Activated CD8-positive, alpha-beta memory T cell treated with anti-CD3 and anti-CD28 coated beads, Interleukin-2, amount 10 ng/mL, durations not matched to agents 7 days and 5 days (primary cell): Measurements from ENCODE around the gene ACSL4. TPM values are rescaled to one million over a fixed set of nuclear protein-coding genes. Genes with fewer than 3 reads are reported as not detected.
"Not testable (repeated sequence)": the region's sequence is repeated elsewhere in the genome, so short reads cannot be mapped to it uniquely, and the experiment has no call there.

Experiments
- ATAC-seq: fragments of 150-1000 bp; cut with Tn5 transposase; one replicate; pipeline ENCODE4 v1.10.0; 2021; ENCODE audit warnings: moderate library complexity
- CTCF ChIA-PET: fragments of 350-600 bp; sonication (Branson Sonifier 250); formaldehyde crosslinking; loops from one replicate; lab custom pipeline; 2021; ENCODE audit warnings: antibody characterized with exemption; lab: Charles Lee
- DNase-seq: peaks from one replicate; pipeline ENCODE4 v3.0.0-alpha.2; 2020
- H3K27ac Mint-ChIP-seq: one replicate; pipeline ENCODE4 v1.8.0; 2021; ENCODE audit warnings: mild to moderate bottlenecking, mixed read lengths
- H3K27me3 Mint-ChIP-seq: one replicate; pipeline ENCODE4 v1.8.0; 2021; ENCODE audit warnings: mixed read lengths
- H3K36me3 Mint-ChIP-seq: one replicate; pipeline ENCODE4 v1.8.0; 2021; ENCODE audit warnings: mild to moderate bottlenecking, mixed read lengths
- H3K4me1 Mint-ChIP-seq: one replicate; pipeline ENCODE4 v1.8.0; 2021; ENCODE audit warnings: mixed read lengths
- H3K4me3 Mint-ChIP-seq: one replicate; pipeline ENCODE4 v1.8.0; 2021; ENCODE audit warnings: mild to moderate bottlenecking, moderate library complexity, mixed read lengths
- H3K9me3 Mint-ChIP-seq: one replicate; pipeline ENCODE4 v1.8.0; 2022; ENCODE audit warnings: low read depth, mixed read lengths
- total RNA-seq, 2 experiments: library from RNA; stranded (reverse); gene quantifications; one replicate each; pipeline ENCODE4 v1.2.3, GENCODE V29; 2021

ACSL4 gene
- total RNA-seq, 2 experiments from 2014 or later = 68.3 to 95.1 TPM

DNA sequence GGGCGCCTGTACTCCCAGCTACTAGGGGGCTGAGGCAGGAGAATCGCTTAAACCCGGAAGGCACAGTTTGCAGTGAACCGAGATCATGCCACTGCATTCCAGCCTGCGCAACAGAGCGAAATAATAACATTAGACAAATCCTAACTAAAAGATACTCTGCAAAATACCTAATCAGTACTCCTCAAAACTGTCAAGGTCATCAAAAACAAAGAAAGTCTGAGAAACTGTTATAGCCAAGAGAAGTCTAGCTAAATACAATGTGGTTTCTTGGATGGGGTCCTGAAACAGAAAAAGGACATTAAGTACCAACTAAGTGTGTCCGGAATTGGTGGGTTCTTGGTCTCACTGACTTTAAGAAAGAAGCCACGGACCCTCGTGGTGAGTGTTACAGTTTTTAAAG, 14.6 kb upstream of the ACSL4 start:
- CTCF ChIA-PET = no interaction called here
- no peaks in the 10 kb centered on the region for H3K9me3 Mint-ChIP-seq
- ATAC-seq (no peak), DNase-seq (no peak)
- no peaks in the 10 kb centered on the region for H3K27me3 Mint-ChIP-seq
- no peak overlapping the region for H3K4me3 Mint-ChIP-seq
- no peaks in the 10 kb centered on the region for H3K4me1 Mint-ChIP-seq
- H3K27ac Mint-ChIP-seq = no peak overlapping the region
- H3K36me3 Mint-ChIP-seq = no peaks in the 10 kb centered on the region

DNA sequence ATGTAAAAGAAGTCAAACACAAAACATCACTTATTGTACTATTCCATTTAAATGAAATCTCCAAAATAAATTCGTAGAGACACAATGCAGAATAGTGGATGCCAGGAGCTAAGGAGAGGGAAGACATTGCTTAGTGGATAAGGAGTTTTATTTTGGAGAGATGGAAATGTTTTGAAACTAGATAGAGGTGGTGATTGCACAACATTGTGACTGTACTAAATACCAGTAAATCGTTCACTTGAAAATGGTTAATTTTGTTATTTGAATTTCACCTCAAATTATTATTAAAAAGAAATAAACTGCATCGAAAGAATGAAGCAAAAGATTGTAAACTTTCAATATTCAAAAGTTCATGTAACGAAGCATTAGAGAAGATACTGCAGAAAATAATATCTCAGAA, 9.7 kb upstream of the ACSL4 start:
- ATAC-seq (no peak), DNase-seq (no peak)
- Mint-ChIP-seq H3K36me3 (no peaks in the 10 kb centered on the region), H3K4me1 (no peaks in the 10 kb centered on the region), H3K27ac (no peak overlapping the region), H3K27me3 (no peaks in the 10 kb centered on the region), H3K4me3 (no peak overlapping the region), H3K9me3 (no peaks in the 10 kb centered on the region)
- CTCF ChIA-PET = no interaction called here

- H3K4me3 Mint-ChIP-seq, H3K4me1 Mint-ChIP-seq, H3K9me3 Mint-ChIP-seq, ATAC-seq, DNase-seq, H3K27ac Mint-ChIP-seq, H3K27me3 Mint-ChIP-seq, H3K36me3 Mint-ChIP-seq, CTCF ChIA-PET: not testable (repeated sequence)
Measured at GRCh38 chrX:109740896-109741295, 7.8 kb upstream of the ACSL4 start.

GRCh38 chrX:109740433-109740809, 7.4 kb upstream of the ACSL4 start:
- no peaks in the 10 kb centered on the region for H3K36me3 Mint-ChIP-seq
- CTCF ChIA-PET = no interaction called here
- no peak for ATAC-seq

DNA sequence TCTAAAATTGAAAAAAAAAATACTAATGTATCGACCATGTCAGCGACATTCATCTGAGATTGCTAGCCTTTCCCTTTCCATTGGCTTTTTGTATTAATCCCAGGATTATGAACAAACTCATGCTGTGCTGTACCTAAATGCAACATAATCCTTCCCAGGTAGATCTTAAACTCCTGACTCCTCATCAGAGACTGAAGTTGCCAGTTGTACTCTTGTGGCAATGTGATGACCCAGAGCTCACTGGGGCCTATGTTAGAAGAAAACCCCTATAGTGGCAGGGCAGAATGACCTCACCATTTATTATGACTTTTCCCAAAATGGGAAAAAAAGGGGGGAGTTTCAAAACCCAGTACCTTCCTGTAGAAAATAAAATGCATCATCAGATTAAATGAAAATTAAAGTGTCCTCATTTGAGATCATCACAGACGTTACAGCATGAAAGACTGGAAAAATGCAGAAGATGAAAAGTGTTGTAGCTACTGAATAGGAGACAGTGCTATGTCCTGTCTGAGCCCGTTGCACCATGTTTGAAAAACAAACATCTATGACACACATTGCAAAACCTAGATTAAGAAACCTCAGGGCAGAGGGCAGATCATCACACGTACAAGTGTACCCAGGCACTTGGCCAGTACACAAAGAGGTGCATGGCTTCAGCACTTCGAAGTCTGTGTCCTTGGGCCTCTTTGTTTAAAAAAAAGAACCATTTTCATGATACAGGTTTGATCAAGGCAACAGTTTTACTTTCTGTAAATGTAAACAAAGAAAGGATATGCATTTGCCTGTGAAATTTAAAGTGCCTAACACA, 6.8 kb upstream of the ACSL4 start:
- no peak for ATAC-seq
- CTCF ChIA-PET = no interaction called here
- H3K4me1 Mint-ChIP-seq = peaks cover 2% of the 10 kb centered on the region

More at GRCh38 chrX:109740433-109740809, 7.4 kb upstream of the ACSL4 start:
- no peak overlapping the region for H3K27ac Mint-ChIP-seq
- H3K27me3 Mint-ChIP-seq = no peaks in the 10 kb centered on the region
- H3K4me3 Mint-ChIP-seq = no peak overlapping the region
- DNase-seq = no peak
- no peaks in the 10 kb centered on the region for H3K9me3 Mint-ChIP-seq
- H3K4me1 Mint-ChIP-seq = no peaks in the 10 kb centered on the region

DNA sequence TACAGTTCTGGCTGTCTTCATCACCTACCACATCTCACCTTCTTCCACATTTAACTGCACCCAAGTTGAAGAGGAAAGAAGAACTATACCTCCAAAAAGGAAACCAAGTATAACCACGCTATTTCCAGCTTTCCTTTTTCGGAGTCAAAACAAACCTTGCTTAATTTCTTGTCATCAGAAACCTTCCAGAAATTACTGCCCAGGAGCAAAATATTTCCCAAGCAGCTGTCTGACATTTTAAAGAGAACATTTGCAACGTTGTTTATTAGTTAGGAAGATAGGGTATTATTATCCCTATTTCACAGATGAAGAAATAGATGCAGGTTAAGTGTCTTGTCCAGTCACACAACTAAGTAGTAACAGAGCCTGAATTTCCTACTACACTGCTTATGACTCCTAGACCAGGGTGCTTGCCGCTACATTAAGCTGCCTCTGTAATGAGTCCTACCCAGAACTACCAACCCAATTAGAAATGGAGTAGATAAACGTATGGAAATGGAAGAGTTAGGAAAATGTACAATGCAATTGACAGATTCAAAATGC, 2.2 kb upstream of the ACSL4 start:
- H3K4me1 Mint-ChIP-seq = peaks cover 10% of the 10 kb centered on the region
- no peak overlapping the region for H3K27ac Mint-ChIP-seq
- H3K27me3 Mint-ChIP-seq = no peaks in the 10 kb centered on the region
- CTCF ChIA-PET = no interaction called here
- no peak overlapping the region for H3K4me3 Mint-ChIP-seq
- H3K36me3 Mint-ChIP-seq = peaks cover 4% of the 10 kb centered on the region
- DNase-seq = no peak
- H3K9me3 Mint-ChIP-seq = no peaks in the 10 kb centered on the region
- no peak for ATAC-seq

More for the DNA sequence above, 6.8 kb upstream of the ACSL4 start:
- Mint-ChIP-seq H3K27ac (no peak overlapping the region), H3K36me3 (no peaks in the 10 kb centered on the region), H3K9me3 (no peaks in the 10 kb centered on the region), H3K4me3 (no peak overlapping the region), H3K27me3 (no peaks in the 10 kb centered on the region)
- DNase-seq = no peak

DNA sequence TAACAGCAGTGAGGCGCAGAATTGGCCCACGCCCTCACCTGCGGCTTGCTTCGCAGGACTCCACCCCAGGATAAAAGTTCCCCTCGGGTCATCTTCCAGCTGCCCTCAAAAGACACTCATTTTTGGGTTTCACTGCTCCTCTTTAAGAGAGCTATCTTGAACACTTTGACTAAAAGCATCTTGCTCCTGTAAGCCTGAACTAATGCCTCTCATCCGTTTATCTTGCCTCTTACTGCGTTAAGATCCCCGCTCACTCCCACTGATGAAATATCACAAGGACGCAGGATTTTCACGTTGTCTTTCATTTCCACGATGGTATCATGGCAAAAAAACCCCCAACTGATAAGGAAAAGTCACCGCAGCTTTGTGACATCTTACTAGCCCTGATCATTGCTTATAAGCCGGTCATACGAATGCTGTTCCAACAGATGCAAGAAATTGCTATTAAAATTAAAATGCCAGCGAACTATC, 591 bp upstream of the ACSL4 start:
- peaks cover 21% of the 10 kb centered on the region for H3K4me1 Mint-ChIP-seq

DNA sequence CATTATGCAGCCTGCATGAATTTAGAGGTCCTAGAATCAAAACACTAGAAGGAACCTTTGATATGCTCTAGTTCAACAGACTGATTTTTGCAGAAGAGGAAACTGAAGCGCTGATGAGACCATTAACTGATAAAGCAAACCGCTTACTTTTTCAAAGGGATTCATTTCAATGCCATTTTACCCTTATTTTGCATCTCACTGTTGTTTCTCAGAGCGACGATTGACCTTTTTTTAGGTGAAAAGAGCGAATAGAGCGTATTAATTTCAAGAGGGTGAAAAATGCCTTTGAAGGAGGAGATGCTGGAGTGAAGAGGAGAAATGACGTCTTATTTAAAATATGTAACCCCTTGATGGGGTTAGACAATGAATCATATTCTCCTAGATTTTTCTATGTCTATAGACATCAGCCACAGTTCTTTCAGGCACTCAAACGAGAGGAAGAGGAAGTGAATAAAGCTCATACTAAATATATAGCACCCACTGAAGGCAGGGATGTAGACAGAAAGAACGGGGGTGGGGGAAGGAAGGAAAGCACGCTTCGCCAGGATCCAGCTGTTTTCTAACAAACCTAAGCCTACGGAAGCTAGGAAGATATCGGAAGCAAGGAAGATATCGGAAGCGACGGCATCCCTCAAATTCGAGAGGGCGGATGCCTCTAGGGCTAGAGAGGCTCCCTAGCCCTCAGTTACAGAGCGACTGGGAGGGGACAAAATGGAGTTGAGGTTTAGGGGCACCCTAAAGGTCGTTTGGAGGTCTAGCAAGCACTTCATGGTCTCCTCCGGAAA, 848 bp downstream of the ACSL4 start:
- Mint-ChIP-seq H3K4me3 (peak overlapping the region; percentile 99), H3K9me3 (no peaks in the 10 kb centered on the region), H3K27me3 (no peaks in the 10 kb centered on the region), H3K4me1 (peaks cover 31% of the 10 kb centered on the region), H3K36me3 (peaks cover 14% of the 10 kb centered on the region), H3K27ac (peak overlapping the region; percentile 99)
- CTCF ChIA-PET = interaction anchor here (1.1 to 1.5 kb wide), 2 partner anchors 19 to 125 kb away, joined by 4 to 5 read pairs; no protein-coding TSS in a partner anchor
- DNase-seq = no peak
- peak; percentile 50 for ATAC-seq

More for the DNA sequence above, 591 bp upstream of the ACSL4 start:
- H3K27ac Mint-ChIP-seq = peak overlapping the region; percentile 93
- no peaks in the 10 kb centered on the region for H3K27me3 Mint-ChIP-seq
- CTCF ChIA-PET = interaction anchor here (1.5 kb wide), 1 partner anchor 21 kb away, joined by 4 read pairs; no protein-coding TSS in a partner anchor
- H3K36me3 Mint-ChIP-seq = peaks cover 12% of the 10 kb centered on the region
- peak overlapping the region; percentile 99 for H3K4me3 Mint-ChIP-seq
- ATAC-seq = no peak
- no peak for DNase-seq
- H3K9me3 Mint-ChIP-seq = no peaks in the 10 kb centered on the region

- Mint-ChIP-seq H3K36me3 (peaks cover 21% of the 10 kb centered on the region), H3K4me3 (peak overlapping the region; percentile 47), H3K9me3 (no peaks in the 10 kb centered on the region), H3K27me3 (no peaks in the 10 kb centered on the region), H3K27ac (no peak overlapping the region), H3K4me1 (peaks cover 31% of the 10 kb centered on the region)
- DNase-seq = no peak
- ATAC-seq = no peak
- CTCF ChIA-PET = interaction anchor here (0.7 to 1.4 kb wide), 2 partner anchors 8 to 183 kb away, joined by 3 to 5 read pairs; no protein-coding TSS in a partner anchor
Measured at GRCh38 chrX:109728173-109728535, 4.9 kb downstream of the ACSL4 start.

- CTCF ChIA-PET, H3K9me3 Mint-ChIP-seq, H3K27ac Mint-ChIP-seq, ATAC-seq, H3K4me3 Mint-ChIP-seq, DNase-seq, H3K27me3 Mint-ChIP-seq: not testable (repeated sequence)
- Mint-ChIP-seq H3K36me3 (peaks cover 19% of the 10 kb centered on the region), H3K4me1 (peaks cover 37% of the 10 kb centered on the region)
Measured at GRCh38 chrX:109724971-109725370, 8.1 kb downstream of the ACSL4 start.

DNA sequence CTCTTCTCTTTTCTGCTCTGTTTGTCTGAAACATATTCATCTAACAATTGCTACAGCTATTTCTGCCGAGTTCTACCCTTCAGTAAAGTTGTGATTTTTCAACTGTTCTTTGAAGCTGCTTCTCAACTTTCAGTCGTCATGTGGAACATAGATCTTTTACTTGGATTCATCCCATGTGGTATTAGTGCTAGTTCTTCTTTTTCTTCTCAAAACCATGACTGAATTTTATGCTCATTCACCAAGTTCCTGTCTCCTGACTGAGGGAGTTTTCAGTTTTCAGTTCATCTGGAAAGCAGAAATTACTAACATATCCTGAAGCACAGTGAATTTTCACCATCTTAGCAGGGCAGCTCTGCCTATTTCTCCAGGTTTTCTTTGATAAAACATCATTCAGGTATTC, 12.1 kb downstream of the ACSL4 start:
- Mint-ChIP-seq H3K4me3 (no peak overlapping the region), H3K9me3 (no peaks in the 10 kb centered on the region), H3K27ac (no peak overlapping the region), H3K4me1 (peaks cover 23% of the 10 kb centered on the region), H3K27me3 (no peaks in the 10 kb centered on the region), H3K36me3 (peaks cover 11% of the 10 kb centered on the region)
- CTCF ChIA-PET = interaction anchor here (1.0 to 1.6 kb wide), 2 partner anchors 12 to 136 kb away, joined by 3 read pairs; no protein-coding TSS in a partner anchor
- ATAC-seq = no peak
- DNase-seq = no peak

DNA sequence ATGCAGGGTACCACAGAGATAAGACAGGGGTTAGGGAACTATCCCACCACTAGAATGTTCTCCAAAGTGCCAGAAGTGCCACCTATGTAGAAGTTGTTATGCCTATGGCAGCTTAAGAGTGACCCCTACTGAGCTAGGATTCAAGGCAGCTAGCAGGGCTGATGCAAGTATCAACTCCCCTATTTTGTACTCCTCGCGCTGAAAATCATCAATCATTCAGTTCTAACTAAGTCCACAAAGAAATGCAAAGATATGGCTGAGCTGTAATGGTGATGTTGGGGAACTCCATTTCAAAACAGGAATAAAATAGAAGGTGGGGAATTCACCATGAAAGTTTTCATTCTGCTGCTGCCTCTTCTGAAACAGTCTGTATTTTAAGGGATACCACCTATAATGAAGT, 13.8 kb downstream of the ACSL4 start:
- CTCF ChIA-PET = interaction anchor here (1.4 to 1.6 kb wide), 2 partner anchors 10 to 11 kb away, joined by 3 to 5 read pairs; no protein-coding TSS in a partner anchor
- ATAC-seq = no peak
- no peak overlapping the region for H3K27ac Mint-ChIP-seq
- H3K4me3 Mint-ChIP-seq = no peak overlapping the region
- H3K36me3 Mint-ChIP-seq = peaks cover 8% of the 10 kb centered on the region
- peaks cover 21% of the 10 kb centered on the region for H3K4me1 Mint-ChIP-seq
- H3K9me3 Mint-ChIP-seq = no peaks in the 10 kb centered on the region
- no peaks in the 10 kb centered on the region for H3K27me3 Mint-ChIP-seq
- no peak for DNase-seq

- no peak for DNase-seq
- H3K4me1 Mint-ChIP-seq = peaks cover 21% of the 10 kb centered on the region
- H3K27me3 Mint-ChIP-seq = no peaks in the 10 kb centered on the region
- no peak overlapping the region for H3K4me3 Mint-ChIP-seq
- no peak overlapping the region for H3K27ac Mint-ChIP-seq
- H3K36me3 Mint-ChIP-seq = peaks cover 2% of the 10 kb centered on the region
- H3K9me3 Mint-ChIP-seq = no peaks in the 10 kb centered on the region
- ATAC-seq = no peak
- CTCF ChIA-PET = interaction anchor here (1.3 kb wide), 1 partner anchor 140 kb away, joined by 5 read pairs; no protein-coding TSS in a partner anchor
Measured at GRCh38 chrX:109716431-109717028, 16.5 kb downstream of the ACSL4 start.
